ENCODE measurements around the gene CCL5.

- TF ChIP-seq, protein P1, sequence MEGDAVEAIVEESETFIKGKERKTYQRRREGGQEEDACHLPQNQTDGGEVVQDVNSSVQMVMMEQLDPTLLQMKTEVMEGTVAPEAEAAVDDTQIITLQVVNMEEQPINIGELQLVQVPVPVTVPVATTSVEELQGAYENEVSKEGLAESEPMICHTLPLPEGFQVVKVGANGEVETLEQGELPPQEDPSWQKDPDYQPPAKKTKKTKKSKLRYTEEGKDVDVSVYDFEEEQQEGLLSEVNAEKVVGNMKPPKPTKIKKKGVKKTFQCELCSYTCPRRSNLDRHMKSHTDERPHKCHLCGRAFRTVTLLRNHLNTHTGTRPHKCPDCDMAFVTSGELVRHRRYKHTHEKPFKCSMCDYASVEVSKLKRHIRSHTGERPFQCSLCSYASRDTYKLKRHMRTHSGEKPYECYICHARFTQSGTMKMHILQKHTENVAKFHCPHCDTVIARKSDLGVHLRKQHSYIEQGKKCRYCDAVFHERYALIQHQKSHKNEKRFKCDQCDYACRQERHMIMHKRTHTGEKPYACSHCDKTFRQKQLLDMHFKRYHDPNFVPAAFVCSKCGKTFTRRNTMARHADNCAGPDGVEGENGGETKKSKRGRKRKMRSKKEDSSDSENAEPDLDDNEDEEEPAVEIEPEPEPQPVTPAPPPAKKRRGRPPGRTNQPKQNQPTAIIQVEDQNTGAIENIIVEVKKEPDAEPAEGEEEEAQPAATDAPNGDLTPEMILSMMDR (IDR thresholded peaks at IDR 0.05; ENCODE audit: low read length) = no peak
- TF ChIP-seq EZH2 (IDR thresholded peaks at IDR 0.05; ENCODE audit: borderline replicate concordance, low read length) = no peak
Measured at GRCh38 chr17:35909408-35909807, 29.2 kb upstream of the CCL5 start.
